Raji (cell line): Measurements from ENCODE around the gene GPAM.

Experiments
- POLR2A ChIP-seq: IDR thresholded peaks from 2 replicates; pipeline ENCODE4 v1.6.1; 2011; ENCODE audit warnings: low read depth, low read length, control low read depth; ENCODE audit not compliant: insufficient read depth

Gene GPAM

GRCh38 chr10:112201334-112201733, 17.8 kb upstream of the GPAM start:
- no peak for TF ChIP-seq POLR2A

DNA sequence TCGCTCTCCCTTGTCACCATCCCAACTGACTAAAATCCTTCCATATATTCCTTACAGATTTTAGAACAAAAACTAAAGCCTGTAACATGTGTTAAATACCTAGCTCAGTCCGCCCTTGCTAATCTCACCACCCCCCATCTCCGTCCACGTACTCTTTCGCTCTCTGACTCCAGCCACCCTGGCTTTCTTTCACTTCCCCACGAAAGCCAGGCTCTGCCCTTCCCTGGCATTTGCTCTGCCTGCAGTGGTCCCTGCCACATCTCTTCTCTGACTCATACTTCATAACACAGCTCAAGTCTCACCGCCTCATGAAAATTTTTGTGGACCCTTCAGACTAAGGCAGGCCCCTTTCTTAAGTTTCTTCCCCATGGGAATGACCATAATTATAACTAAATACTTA, 11.7 kb upstream of the GPAM start:
- no peak for TF ChIP-seq POLR2A

GRCh38 chr10:112191791-112192190, 8.2 kb upstream of the GPAM start:
- TF ChIP-seq POLR2A = no peak

- TF ChIP-seq POLR2A = no peak
These were observed 7.6 kb upstream of the GPAM start for GRCh38 chr10:112191041-112191590.

DNA sequence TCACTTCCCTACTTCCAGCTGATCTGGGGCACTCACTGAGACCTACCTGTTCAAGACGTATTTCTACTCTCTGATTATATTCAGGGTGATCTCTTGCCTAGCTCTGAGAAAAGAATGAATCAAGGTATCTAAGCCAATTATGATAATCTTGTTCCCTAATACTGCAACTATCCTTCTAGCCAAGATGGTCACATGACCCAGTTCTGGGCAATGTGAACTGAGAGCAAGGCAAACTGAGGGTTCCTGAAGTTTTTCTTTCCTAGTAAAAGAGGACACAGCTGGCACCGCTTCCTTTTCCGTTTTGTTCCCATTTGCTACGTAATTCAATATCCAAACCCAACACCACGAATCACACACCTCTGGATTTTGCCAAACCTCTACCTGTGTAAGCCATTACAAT, 5.9 kb upstream of the GPAM start:
- TF ChIP-seq POLR2A = no peak

- no peak for TF ChIP-seq POLR2A
These were observed 4.0 kb upstream of the GPAM start for GRCh38 chr10:112187527-112187926.

- TF ChIP-seq POLR2A = no peak
These were observed 2.4 kb upstream of the GPAM start for GRCh38 chr10:112185959-112186358.

- TF ChIP-seq POLR2A = no peak
These were observed 814 bp upstream of the GPAM start for GRCh38 chr10:112184379-112184778.

GRCh38 chr10:112184052-112184371, 447 bp upstream of the GPAM start:
- TF ChIP-seq POLR2A = no peak

- no peak for TF ChIP-seq POLR2A
These were observed 709 bp downstream of the GPAM start for GRCh38 chr10:112182784-112183328.

DNA sequence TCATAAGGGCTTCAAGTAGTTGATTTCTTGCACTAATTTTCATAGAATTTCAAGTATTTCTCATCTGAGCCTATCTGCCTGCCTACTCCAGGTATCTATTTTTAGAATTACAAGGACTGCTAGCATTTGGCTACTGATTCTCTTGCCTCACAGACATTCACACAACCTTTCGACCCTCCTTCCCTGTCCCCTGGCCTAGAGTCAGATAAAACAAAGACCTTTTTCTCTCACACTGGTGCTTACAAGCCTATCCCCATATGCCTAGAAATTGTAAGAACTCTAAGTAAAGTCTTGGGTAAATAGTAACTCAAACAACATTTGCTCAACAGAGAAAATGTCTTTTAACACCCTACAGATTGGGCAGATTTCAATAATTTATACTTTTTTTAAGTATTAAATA, 6.3 kb downstream of the GPAM start:
- no peak for TF ChIP-seq POLR2A

- no peak for TF ChIP-seq POLR2A
These were observed 7.0 kb downstream of the GPAM start for GRCh38 chr10:112176543-112176942.

- no peak for TF ChIP-seq POLR2A
These were observed 8.2 kb downstream of the GPAM start for GRCh38 chr10:112175409-112175808.

DNA sequence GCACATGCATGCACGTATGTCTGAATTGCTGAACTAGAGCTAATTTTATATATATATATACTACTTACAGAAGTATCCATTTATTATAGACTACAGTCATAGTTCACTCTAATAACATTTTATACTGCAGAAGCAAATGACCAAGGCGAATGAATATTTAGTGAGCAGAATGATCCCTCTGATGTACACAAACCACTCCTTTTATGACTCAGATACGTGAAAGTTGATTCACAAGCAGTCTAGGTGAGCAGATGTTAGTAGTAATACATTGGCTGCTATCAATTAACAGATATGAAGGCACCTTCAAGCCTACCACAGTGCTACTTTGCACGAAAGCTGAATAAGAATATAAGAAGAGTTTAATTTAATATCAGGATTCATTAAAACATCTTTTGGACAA, 10.4 kb downstream of the GPAM start:
- TF ChIP-seq POLR2A = no peak

DNA sequence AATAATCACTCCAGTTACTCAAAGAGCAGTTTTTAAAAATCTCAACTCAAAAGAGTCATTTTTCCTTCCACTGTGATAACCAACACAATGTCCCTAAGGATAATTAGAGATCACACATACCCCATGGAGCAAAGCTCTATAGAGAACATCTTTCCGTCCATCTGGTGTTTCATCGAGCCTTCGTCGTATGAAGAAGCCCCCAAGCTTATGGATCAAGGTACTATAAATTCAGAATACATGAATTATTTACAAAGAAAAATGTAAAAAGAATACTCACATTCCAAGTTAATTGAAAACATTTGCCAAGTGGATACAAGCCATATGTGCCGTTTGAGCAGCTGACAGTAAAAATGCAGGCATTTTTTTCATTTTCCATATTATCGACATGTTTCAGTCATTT, 14.8 kb downstream of the GPAM start:
- TF ChIP-seq POLR2A = no peak

DNA sequence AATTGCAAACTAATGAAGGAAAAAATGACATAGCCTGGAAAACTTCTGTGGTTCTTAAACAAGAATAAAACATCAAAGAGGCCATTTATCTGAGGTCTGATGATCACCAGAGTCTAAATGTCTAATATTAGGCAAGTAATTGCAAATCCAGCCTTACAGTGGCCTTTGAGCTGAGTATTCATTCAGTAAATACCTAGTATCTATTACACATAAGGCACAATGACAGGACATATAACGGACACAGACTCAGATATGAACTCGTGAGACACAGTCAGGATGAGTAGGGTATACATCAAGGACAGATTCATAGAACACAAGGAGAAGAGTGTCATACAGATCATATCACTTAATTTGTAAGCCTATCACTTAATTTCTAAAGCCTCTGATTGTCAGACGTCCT, 16.8 kb downstream of the GPAM start:
- no peak for TF ChIP-seq POLR2A

DNA sequence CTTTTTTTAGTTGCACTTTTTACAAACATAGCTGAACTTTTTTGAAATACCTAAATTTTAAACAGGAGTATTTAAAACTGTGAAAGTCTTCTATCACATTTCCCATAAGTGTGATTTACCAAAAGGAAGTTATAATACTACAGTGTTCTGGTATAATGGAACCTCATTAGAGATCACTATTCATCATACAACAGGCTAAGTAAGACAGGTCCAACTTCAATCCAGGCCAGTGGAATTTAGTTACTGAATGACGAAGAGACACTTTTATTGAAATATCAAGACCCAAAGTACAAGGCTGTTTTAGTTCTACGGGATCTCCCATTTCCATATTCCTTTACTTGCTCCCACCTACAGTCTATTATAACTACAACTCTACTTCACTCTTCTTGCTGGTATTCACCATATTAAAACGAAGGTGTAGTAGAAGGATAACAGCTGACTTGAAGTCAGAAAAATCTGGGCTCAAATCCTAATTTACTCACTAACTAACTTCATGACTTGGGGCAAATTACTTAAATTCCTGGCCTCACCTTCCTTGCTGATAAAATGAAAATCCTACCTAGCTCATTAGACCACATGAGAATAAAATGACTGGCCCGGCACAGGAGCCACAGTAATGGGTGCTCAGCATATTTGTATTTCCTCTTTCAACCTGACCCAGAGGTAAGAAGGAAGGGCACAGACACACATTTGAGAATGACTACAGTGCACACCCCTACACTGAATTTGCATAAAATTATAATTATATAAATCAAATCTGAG, 21.6 kb downstream of the GPAM start:
- TF ChIP-seq POLR2A = no peak
